Erythroblast (primary cell): ENCODE data around the gene ADORA2B.
"Not testable (repeated sequence)": the region's sequence is repeated elsewhere in the genome, so short reads cannot be mapped to it uniquely, and the experiment has no call there.

Experiments
- DNase-seq, 2 experiments: peaks; one replicate each; lab custom pipeline; 2025; lab: John Stamatoyannopoulos, UW
- GATA1 ChIP-seq: IDR thresholded peaks from 2 replicates; pipeline ENCODE4 v1.6.1; 2011; ENCODE audit warnings: low read depth, mild to moderate bottlenecking, control low read depth, low read length, moderate library complexity
- POLR2A ChIP-seq: IDR thresholded peaks from 2 replicates; pipeline ENCODE4 v1.6.1; 2011; ENCODE audit warnings: mild to moderate bottlenecking, low read length

The ADORA2B gene

GRCh38 chr17:15935891-15936290 lies 9.0 kb upstream of the ADORA2B start:
- TF ChIP-seq POLR2A: no peak
- TF ChIP-seq GATA1: no peak
- no peak for DNase-seq

GRCh38 chr17:15936481-15936880 lies 8.4 kb upstream of the ADORA2B start:
- DNase-seq: not testable (repeated sequence)

GRCh38 chr17:15941781-15942180 lies 3.1 kb upstream of the ADORA2B start:
- TF ChIP-seq POLR2A: no peak
- TF ChIP-seq GATA1: no peak
- DNase-seq: no peak

- TF ChIP-seq GATA1 (no peak), POLR2A (no peak)
- DNase-seq: no peak
Observed at GRCh38 chr17:15942207-15942833, 2.6 kb upstream of the ADORA2B start.

GRCh38 chr17:15943971-15944758 lies 765 bp upstream of the ADORA2B start:
- DNase-seq: no peak
- TF ChIP-seq GATA1 (no peak), POLR2A (no peak)

GRCh38 chr17:15945527-15946191 lies 729 bp downstream of the ADORA2B start:
- TF ChIP-seq GATA1 (no peak), POLR2A (peak; percentile 0)
- peak; percentile 62 to 73 for DNase-seq

GRCh38 chr17:15946611-15947120 lies 1.7 kb downstream of the ADORA2B start:
- peak; percentile 41 to 50 for DNase-seq
- no peak for TF ChIP-seq POLR2A
- no peak for TF ChIP-seq GATA1

GRCh38 chr17:15947271-15947670 lies 2.3 kb downstream of the ADORA2B start:
- DNase-seq: peak in 1 of 2 experiments; percentile 29
- TF ChIP-seq POLR2A (no peak), GATA1 (no peak)

GRCh38 chr17:15947976-15948752 lies 3.2 kb downstream of the ADORA2B start:
- DNase-seq: no peak
- no peak for TF ChIP-seq GATA1
- TF ChIP-seq POLR2A: no peak

GRCh38 chr17:15951368-15952047 lies 6.6 kb downstream of the ADORA2B start:
- TF ChIP-seq POLR2A (no peak), GATA1 (no peak)
- no peak for DNase-seq

- TF ChIP-seq POLR2A (no peak), GATA1 (no peak)
- DNase-seq: peak in 1 of 2 experiments; percentile 42
Observed at GRCh38 chr17:15952048-15952532, 7.2 kb downstream of the ADORA2B start.

GRCh38 chr17:15952916-15953790 lies 8.2 kb downstream of the ADORA2B start:
- no peak for DNase-seq
- no peak for TF ChIP-seq GATA1
- TF ChIP-seq POLR2A: no peak
